GM12878 (cell line): ENCODE results near the gene IL17RA. TPM values are rescaled to one million over a fixed set of nuclear protein-coding genes. Genes with fewer than 3 reads are reported as not detected.

Experiments
- ATAC-seq: fragments of 200-7000 bp; cut with Tn5 transposase; 3 replicates; pipeline ENCODE4 v1.9.1; 2020; ENCODE audit warnings: mild to moderate bottlenecking, moderate library complexity
- BruUV-seq: library from RNA; stranded (reverse); fragments of 400-500 nt; replicated peaks from 2 replicates; lab custom pipeline; 2021; lab: Mats Ljungman, UMichigan
- CTCF ChIA-PET: fragments of 300-600 bp; sonication (Branson Sonifier 250); formaldehyde crosslinking; extraction: SDS; loops from one replicate; lab custom pipeline; 2021; ENCODE audit warnings: inconsistent platforms; lab: Yijun Ruan, JAX
- POLR2A ChIA-PET: fragments of 350-600 bp; formaldehyde crosslinking; extraction: SDS; loops from one replicate; lab custom pipeline; 2021; ENCODE audit warnings: inconsistent platforms; lab: Charles Lee
- RAD21 ChIA-PET: fragments of 300-600 bp; sonication (Branson Sonifier 250); formaldehyde crosslinking; loops from one replicate; lab custom pipeline; 2023; ENCODE audit warnings: antibody characterized with exemption; ENCODE audit not compliant: unreplicated experiment; lab: Charles Lee
- SMC1A ChIA-PET: fragments of 300-600 bp; sonication (Branson Sonifier 250); formaldehyde crosslinking; loops from one replicate; lab custom pipeline; 2023; ENCODE audit not compliant: unreplicated experiment, uncharacterized antibody; lab: Charles Lee
- DNase-seq: peaks from one replicate; pipeline ENCODE4 v3.0.0-alpha.2; 2011; ENCODE audit warnings: low read depth, low spot score
- FAIRE-seq: peaks from 3 replicates; lab custom pipeline; 2011; peaks lifted over from hg19 to GRCh38; lab: Jason Lieb, UNC
- H2AFZ ChIP-seq: 2 replicates; pipeline ENCODE4 v1.6.0; 2011; ENCODE audit warnings: low read depth, low read length, control low read depth; ENCODE audit not compliant: control insufficient read depth
- H3K27ac ChIP-seq: 2 replicates; pipeline ENCODE4 v1.5.1; 2011; ENCODE audit warnings: control low read depth; ENCODE audit not compliant: control insufficient read depth, insufficient read depth
- H3K27me3 ChIP-seq, 2 experiments: replicated peaks in 1 of 2; 2 replicates each; pipeline versions ENCODE4 v1.6.0 to v1.6.1; 2011; ENCODE audit warnings: low read length in 1 of 2; ENCODE audit not compliant: control insufficient read depth in 2 of 2, insufficient read depth in 2 of 2
- H3K36me3 ChIP-seq, 2 experiments: 2 replicates each; pipeline ENCODE4 v1.5.1; 2011; ENCODE audit warnings: low read length in 1 of 2; ENCODE audit not compliant: control insufficient read depth in 2 of 2, insufficient read depth in 2 of 2
- H3K4me1 ChIP-seq: 2 replicates; pipeline ENCODE4 v1.6.1; 2011; ENCODE audit warnings: mild to moderate bottlenecking, low read length, moderate library complexity, mixed read lengths; ENCODE audit not compliant: control insufficient read depth, insufficient read depth
- H3K4me2 ChIP-seq: 2 replicates; pipeline ENCODE4 v1.6.0; 2011; ENCODE audit warnings: control low read depth; ENCODE audit not compliant: control insufficient read depth, insufficient read depth
- H3K4me3 ChIP-seq: fragments of 200-600 bp; sonication (generic); 2 replicates; pipeline ENCODE4 v1.5.1; 2016
- H3K79me2 ChIP-seq: 2 replicates; pipeline ENCODE4 v1.6.0; 2011; ENCODE audit warnings: low read length; ENCODE audit not compliant: control insufficient read depth, insufficient read depth
- H3K9ac ChIP-seq: 2 replicates; pipeline ENCODE4 v1.8.0; 2011; ENCODE audit warnings: low read length, control low read depth, mixed read lengths; ENCODE audit not compliant: control insufficient read depth, insufficient read depth
- H3K9me3 ChIP-seq: replicated peaks from 3 replicates; pipeline ENCODE4 v1.5.1; 2011; ENCODE audit warnings: mild to moderate bottlenecking, low read length; ENCODE audit not compliant: control insufficient read depth, insufficient read depth
- H4K20me1 ChIP-seq: 2 replicates; pipeline ENCODE4 v1.6.0; 2011; ENCODE audit not compliant: control insufficient read depth, insufficient read depth
- CBX3 ChIP-seq: fragments of 200-600 bp; sonication (generic); IDR thresholded peaks from 2 replicates; pipeline ENCODE4 v1.6.1; 2016; ENCODE audit warnings: low read depth, borderline replicate concordance
- EED ChIP-seq: sonication (generic); IDR thresholded peaks from 2 replicates; pipeline ENCODE4 v1.6.1; 2016; ENCODE audit warnings: antibody characterized with exemption, low read depth
- EZH2 ChIP-seq: IDR thresholded peaks from 2 replicates; pipeline ENCODE4 v1.6.1; 2012; ENCODE audit warnings: low read depth, mild to moderate bottlenecking, control low read depth, inconsistent platforms, low read length, borderline replicate concordance; ENCODE audit not compliant: control insufficient read depth
- IKZF2 ChIP-seq, 2 experiments: fragments of 450-650 bp; IDR thresholded peaks; 2 replicates each; pipeline ENCODE4 v1.6.1; 2017; ENCODE audit warnings: mild to moderate bottlenecking in 2 of 2, moderate library complexity in 2 of 2
- JUND ChIP-seq: IDR thresholded peaks from 2 replicates; pipeline ENCODE4 v1.6.1; 2012; ENCODE audit warnings: low read depth, mild to moderate bottlenecking, low read length, improper control_type of control experiment, moderate library complexity
- PML ChIP-seq: IDR thresholded peaks from 2 replicates; pipeline ENCODE4 v1.6.1; 2012; ENCODE audit warnings: low read length, inconsistent platforms
- POLR2A ChIP-seq: IDR thresholded peaks from 2 replicates; pipeline ENCODE4 v1.6.1; 2011; ENCODE audit warnings: low read depth, mild to moderate bottlenecking, low read length
- SRF ChIP-seq, 2 experiments: IDR thresholded peaks; 2 replicates each; pipeline ENCODE4 v1.6.1; 2011; ENCODE audit warnings: low read depth in 2 of 2, low read length in 2 of 2, mild to moderate bottlenecking in 1 of 2, moderate library complexity in 1 of 2
- TCF12 ChIP-seq: IDR thresholded peaks from 2 replicates; pipeline ENCODE4 v1.6.1; 2011; ENCODE audit warnings: low read depth, mild to moderate bottlenecking, low read length
- ZNF384 ChIP-seq: IDR thresholded peaks from 2 replicates; pipeline ENCODE4 v1.6.1; 2012; ENCODE audit warnings: low read depth, mild to moderate bottlenecking, low read length, improper control_type of control experiment, borderline replicate concordance
- WGBS: methylation state at CpG from one replicate; pipeline ENCODE4 v1.1.6; 2016; ENCODE audit warnings: low lambda C conversion rate; ENCODE audit not compliant: insufficient replicate concordance, insufficient coverage; ENCODE audit errors: missing lambda C conversion rate; 5-methylcytosine and 5-hydroxymethylcytosine counted together
- in situ Hi-C: fragments of 300-500 bp; cut with MboI; formaldehyde crosslinking; loops from 9 replicates; pipeline ENCODE4 v1.14.3; 2018; ENCODE audit warnings: mixed read lengths
- intact Hi-C: fragments of 100-400 bp; cut with micrococcal nuclease; formaldehyde crosslinking; loops from one replicate; pipeline ENCODE4 v1.14.2; 2022; ENCODE audit not compliant: unreplicated experiment
- polyA plus RNA-seq, 11 experiments: library from polyadenylated mRNA; depleted of rRNA in 4 of 11; unstranded in 6 of 11; stranded (reverse) in 5 of 11; fragments of >200 nt; fragmentation: Nextera tagmentation in 4 of 11; fragmentation: Illumina TruSeq in 1 of 11; extraction: Ambion mirVana in 4 of 11; extraction: Trizol in 1 of 11; gene quantifications; 1 replicate in 1 of 11; 2 replicates in 10 of 11; pipeline versions ENCODE4 v1.2.1 to v1.2.3, GENCODE V29; 2011 to 2016; ENCODE audit warnings: inconsistent platforms in 2 of 11, missing spikeins in 2 of 11, low read depth in 1 of 11
- total RNA-seq, 4 experiments: library from RNA; depleted of rRNA in 3 of 4; stranded (reverse); fragments of >200 nt in 3 of 4; fragmentation: Illumina TruSeq in 1 of 4; extraction: Trizol in 1 of 4; gene quantifications; 2 replicates each; pipeline versions ENCODE4 v1.2.1 to v1.2.3, GENCODE V29; 2013 to 2021
- TF ChIP-seq, protein P1 (sequence below): fragments of 450-650 bp; IDR thresholded peaks from 2 replicates; pipeline ENCODE4 v1.6.1; 2016; ENCODE audit warnings: mild to moderate bottlenecking
- TF ChIP-seq, protein P2 (sequence below): IDR thresholded peaks from 2 replicates; pipeline ENCODE4 v1.6.1; 2011; ENCODE audit warnings: borderline replicate concordance, low read depth, mild to moderate bottlenecking, moderate library complexity, mixed read lengths, low read length; ENCODE audit not compliant: insufficient read depth; ENCODE audit errors: extremely low read length
- TF ChIP-seq, protein P3 (sequence below): IDR thresholded peaks from 2 replicates; pipeline ENCODE4 v1.6.1; 2011; ENCODE audit warnings: low read depth, mild to moderate bottlenecking, low read length, moderate library complexity, borderline replicate concordance; ENCODE audit errors: extremely low read depth
- TF ChIP-seq, protein P4 (sequence below): fragments of 450-650 bp; IDR thresholded peaks from 2 replicates; pipeline ENCODE4 v1.6.1; 2017; ENCODE audit warnings: borderline replicate concordance
- TF ChIP-seq, protein P5 (sequence below): fragments of 450-650 bp; formaldehyde crosslinking; IDR thresholded peaks from 2 replicates; pipeline ENCODE4 v1.4.0; 2022; ENCODE audit warnings: mild to moderate bottlenecking, moderate library complexity

The IL17RA gene
- total and polyA plus RNA-seq, 10 of the 15 experiments (the other 5 are each of a cell fraction or from before 2014, with no cell fraction given): 0.71 to 10.2 (median 4.2) TPM

DNA sequence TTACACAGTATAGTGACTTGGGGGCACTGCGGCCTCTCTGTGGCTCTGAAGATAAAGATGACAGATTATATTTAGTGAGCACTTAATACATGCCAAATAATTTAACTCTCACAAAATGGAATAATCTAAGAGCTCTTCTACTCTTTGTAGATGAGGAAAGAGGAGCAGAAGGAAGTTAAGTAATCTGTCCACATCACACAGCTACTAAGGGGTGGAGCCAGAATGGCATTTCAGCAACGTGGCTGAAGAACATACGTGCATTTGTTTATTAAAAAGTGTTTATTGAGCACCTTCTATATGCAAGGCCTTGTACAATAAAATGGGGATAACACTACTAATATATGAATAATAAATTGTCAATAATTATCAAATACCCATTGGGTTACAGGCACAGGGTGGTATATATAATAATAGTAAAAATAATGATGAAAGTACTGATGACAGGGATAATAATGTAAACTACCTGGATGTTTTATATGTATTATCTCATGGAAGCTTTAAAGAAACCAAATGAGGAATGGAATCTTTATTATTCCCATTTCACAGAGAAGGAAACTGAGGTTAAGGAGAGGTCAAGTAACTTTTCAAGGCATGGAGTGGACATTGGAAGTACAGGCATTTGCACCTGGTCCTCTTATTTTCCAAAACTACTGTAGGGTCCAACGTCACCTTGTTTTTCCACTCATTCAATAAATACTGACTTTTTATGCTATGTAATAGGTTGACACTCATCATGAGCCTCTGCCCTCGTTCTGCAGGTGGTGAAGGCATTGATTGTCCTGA is 38.0 kb upstream of the IL17RA start (continued):
- TF ChIP-seq JUND: no peak
- no peak for TF ChIP-seq IKZF2 (IDR thresholded peaks at IDR 0.05)
- TF ChIP-seq, protein P1, sequence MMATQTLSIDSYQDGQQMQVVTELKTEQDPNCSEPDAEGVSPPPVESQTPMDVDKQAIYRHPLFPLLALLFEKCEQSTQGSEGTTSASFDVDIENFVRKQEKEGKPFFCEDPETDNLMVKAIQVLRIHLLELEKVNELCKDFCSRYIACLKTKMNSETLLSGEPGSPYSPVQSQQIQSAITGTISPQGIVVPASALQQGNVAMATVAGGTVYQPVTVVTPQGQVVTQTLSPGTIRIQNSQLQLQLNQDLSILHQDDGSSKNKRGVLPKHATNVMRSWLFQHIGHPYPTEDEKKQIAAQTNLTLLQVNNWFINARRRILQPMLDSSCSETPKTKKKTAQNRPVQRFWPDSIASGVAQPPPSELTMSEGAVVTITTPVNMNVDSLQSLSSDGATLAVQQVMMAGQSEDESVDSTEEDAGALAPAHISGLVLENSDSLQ: no peak
- TF ChIP-seq, protein P2, sequence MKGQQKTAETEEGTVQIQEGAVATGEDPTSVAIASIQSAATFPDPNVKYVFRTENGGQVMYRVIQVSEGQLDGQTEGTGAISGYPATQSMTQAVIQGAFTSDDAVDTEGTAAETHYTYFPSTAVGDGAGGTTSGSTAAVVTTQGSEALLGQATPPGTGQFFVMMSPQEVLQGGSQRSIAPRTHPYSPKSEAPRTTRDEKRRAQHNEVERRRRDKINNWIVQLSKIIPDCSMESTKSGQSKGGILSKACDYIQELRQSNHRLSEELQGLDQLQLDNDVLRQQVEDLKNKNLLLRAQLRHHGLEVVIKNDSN: no peak
- no peak for TF ChIP-seq SRF (IDR thresholded peaks at IDR 0.05; ENCODE audit: low read depth in 2 of 2, low read length in 2 of 2)
- TF ChIP-seq, protein P3, sequence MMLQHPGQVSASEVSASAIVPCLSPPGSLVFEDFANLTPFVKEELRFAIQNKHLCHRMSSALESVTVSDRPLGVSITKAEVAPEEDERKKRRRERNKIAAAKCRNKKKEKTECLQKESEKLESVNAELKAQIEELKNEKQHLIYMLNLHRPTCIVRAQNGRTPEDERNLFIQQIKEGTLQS: no peak
- TF ChIP-seq PML: no peak
- TF ChIP-seq, all 136 proteins: peak for 0

DNA sequence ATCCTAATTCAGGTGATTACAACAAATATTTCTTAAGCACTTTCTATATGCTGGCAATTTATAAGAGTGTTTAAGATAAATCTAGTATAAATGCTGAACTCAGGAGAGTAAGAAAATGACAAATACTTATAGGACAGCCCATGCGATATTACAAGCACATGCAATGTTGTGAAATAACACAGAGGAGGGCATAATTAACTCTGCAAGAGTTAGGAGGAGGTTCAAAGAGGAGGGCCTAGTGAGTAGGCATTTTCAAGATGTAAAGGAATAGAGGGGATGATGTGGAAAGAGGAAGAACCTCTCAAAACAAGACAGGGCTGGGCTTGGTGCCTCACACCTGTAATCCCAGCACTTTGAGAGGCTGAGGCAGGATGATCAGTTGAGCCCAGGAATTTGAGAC is 37.1 kb upstream of the IL17RA start:
- H3K36me3 ChIP-seq: peaks cover 10 to 13% of the 10 kb centered on the region in 2 experiments
- no peak overlapping the region for H3K4me3 ChIP-seq
- CTCF ChIA-PET: interaction anchor here (1.7 kb wide), 1 partner anchor 11 kb away, joined by 4 read pairs; no protein-coding TSS in a partner anchor
- no peaks in the 10 kb centered on the region for H4K20me1 ChIP-seq
- no peaks in the 10 kb centered on the region; the same call in none of the 2 replicates for H3K79me2 ChIP-seq
- intact Hi-C loops: no loop called here
- SMC1A ChIA-PET: no interaction called here
- in situ Hi-C loops: no loop called here
- no peaks in the 10 kb centered on the region for H3K27me3 ChIP-seq
- 100% methylated on average over 1 of the region's 1 CpG for WGBS
- POLR2A ChIA-PET: no interaction called here
- RAD21 ChIA-PET: no interaction called here
- no peak overlapping the region for H3K4me2 ChIP-seq
- no peak overlapping the region for H3K27ac ChIP-seq
- BruUV-seq: no TSS peak
- DNase-seq (no peak), ATAC-seq (no peak), FAIRE-seq (no peak)
- 0 out of 2 replicates have a peak, but pooled peaks cover 3% of the 10 kb centered on the region for H3K4me1 ChIP-seq
- H3K9ac ChIP-seq: no peak overlapping the region
- no peak overlapping the region for H2AFZ ChIP-seq
- H3K9me3 ChIP-seq: no peaks in the 10 kb centered on the region
- TF ChIP-seq ZNF384 (no peak), CBX3 (no peak), TCF12 (no peak), EZH2 (no peak), EED (no peak), POLR2A (no peak)
- TF ChIP-seq, protein P4, sequence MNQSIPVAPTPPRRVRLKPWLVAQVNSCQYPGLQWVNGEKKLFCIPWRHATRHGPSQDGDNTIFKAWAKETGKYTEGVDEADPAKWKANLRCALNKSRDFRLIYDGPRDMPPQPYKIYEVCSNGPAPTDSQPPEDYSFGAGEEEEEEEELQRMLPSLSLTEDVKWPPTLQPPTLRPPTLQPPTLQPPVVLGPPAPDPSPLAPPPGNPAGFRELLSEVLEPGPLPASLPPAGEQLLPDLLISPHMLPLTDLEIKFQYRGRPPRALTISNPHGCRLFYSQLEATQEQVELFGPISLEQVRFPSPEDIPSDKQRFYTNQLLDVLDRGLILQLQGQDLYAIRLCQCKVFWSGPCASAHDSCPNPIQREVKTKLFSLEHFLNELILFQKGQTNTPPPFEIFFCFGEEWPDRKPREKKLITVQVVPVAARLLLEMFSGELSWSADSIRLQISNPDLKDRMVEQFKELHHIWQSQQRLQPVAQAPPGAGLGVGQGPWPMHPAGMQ: no peak
- TF ChIP-seq, protein P5, sequence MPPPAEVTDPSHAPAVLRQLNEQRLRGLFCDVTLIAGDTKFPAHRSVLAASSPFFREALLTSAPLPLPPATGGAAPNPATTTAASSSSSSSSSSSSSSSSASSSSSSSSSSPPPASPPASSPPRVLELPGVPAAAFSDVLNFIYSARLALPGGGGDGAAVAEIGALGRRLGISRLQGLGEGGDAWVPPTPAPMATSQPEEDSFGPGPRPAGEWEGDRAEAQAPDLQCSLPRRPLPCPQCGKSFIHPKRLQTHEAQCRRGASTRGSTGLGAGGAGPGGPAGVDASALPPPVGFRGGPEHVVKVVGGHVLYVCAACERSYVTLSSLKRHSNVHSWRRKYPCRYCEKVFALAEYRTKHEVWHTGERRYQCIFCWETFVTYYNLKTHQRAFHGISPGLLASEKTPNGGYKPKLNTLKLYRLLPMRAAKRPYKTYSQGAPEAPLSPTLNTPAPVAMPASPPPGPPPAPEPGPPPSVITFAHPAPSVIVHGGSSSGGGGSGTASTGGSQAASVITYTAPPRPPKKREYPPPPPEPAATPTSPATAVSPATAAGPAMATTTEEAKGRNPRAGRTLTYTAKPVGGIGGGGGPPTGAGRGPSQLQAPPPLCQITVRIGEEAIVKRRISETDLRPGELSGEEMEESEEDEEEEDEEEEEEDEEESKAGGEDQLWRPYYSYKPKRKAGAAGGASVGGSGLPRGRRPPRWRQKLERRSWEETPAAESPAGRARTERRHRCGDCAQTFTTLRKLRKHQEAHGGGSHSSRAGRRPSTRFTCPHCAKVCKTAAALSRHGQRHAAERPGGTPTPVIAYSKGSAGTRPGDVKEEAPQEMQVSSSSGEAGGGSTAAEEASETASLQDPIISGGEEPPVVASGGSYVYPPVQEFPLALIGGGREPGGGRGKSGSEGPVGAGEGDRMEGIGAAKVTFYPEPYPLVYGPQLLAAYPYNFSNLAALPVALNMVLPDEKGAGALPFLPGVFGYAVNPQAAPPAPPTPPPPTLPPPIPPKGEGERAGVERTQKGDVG (CRISPR knock-in tag): no peak
